ENCODE results near the gene SEZ6L2.
A peak's percentile ranks its signal among the peaks of the same experiment; 100 is the strongest.

SEZ6L2 gene

GRCh38 chr16:29909391-29909790 is 10.0 kb upstream of the SEZ6L2 start:
- TF ChIP-seq PBX3 (CRISPR knock-in tag; IDR thresholded peaks at IDR 0.05) (no peak), ZNF560 (tag by site-specific recombination; IDR thresholded peaks at IDR 0.05; ENCODE audit: borderline replicate concordance) (no peak), HOXC10 (CRISPR knock-in tag; IDR thresholded peaks at IDR 0.05) (no peak), ZNF837 (tag by site-specific recombination; IDR thresholded peaks at IDR 0.05) (no peak), GLIS2 (tag by site-specific recombination; IDR thresholded peaks at IDR 0.05) (no peak), GLIS1 (tag by site-specific recombination; IDR thresholded peaks at IDR 0.05) (no peak), KLF17 (tag by site-specific recombination; IDR thresholded peaks at IDR 0.05) (no peak), ZNF571 (tag by site-specific recombination; IDR thresholded peaks at IDR 0.05) (no peak), ZNF280C (tag by site-specific recombination; IDR thresholded peaks at IDR 0.05) (no peak), OVOL3 (tag by site-specific recombination; IDR thresholded peaks at IDR 0.05) (no peak), RBAK (tag by site-specific recombination; IDR thresholded peaks at IDR 0.05) (no peak)
- H3K9me3 ChIP-seq (ENCODE audit: control insufficient read depth, insufficient read depth, low read depth, low read length): no peaks in the 10 kb centered on the region
- H3K4me1 ChIP-seq (ENCODE audit: control insufficient read depth, insufficient read depth, low read length): no peaks in the 10 kb centered on the region
- H3K36me3 ChIP-seq (ENCODE audit: control insufficient read depth in 2 of 2, insufficient read depth in 1 of 2, low read length in 2 of 2): peaks cover 0 to 5% of the 10 kb centered on the region in 2 experiments; a peak in 2 of 3 replicates
- ChIA-PET CTCF (interaction anchor here (0.9 to 1.5 kb wide), 2 partner anchors 61 to 97 kb away, joined by 4 to 7 read pairs; no protein-coding TSS in a partner anchor), POLR2A (interaction anchor here (0.8 to 1.1 kb wide), 5 partner anchors 9 to 105 kb away, joined by 3 to 4 read pairs (median 3); partner anchors contain the start of genes ASPHD1 and SEZ6L2)
- H3K27ac ChIP-seq (ENCODE audit: extremely low read depth, low read depth, low read length): no peak overlapping the region
- H3K4me3 ChIP-seq (ENCODE audit: low read depth, low read length): no peak overlapping the region

GRCh38 chr16:29908719-29909220 is 9.4 kb upstream of the SEZ6L2 start:
- H3K36me3 ChIP-seq (ENCODE audit: control insufficient read depth in 2 of 2, insufficient read depth in 1 of 2, low read length in 2 of 2): peaks cover 0 to 2% of the 10 kb centered on the region in 2 experiments; a peak in 2 of 3 replicates
- ChIA-PET CTCF (interaction anchor here (0.7 to 1.5 kb wide), 3 partner anchors 60 to 114 kb away, joined by 4 to 7 read pairs (median 4); partner anchors contain the start of gene C16orf92), POLR2A (interaction anchor here (0.7 to 1.0 kb wide), 4 partner anchors 9 to 1418 kb away, joined by 3 to 7 read pairs (median 4); partner anchors contain the start of gene SEZ6L2)
- H3K4me3 ChIP-seq (ENCODE audit: low read depth, low read length): no peak overlapping the region
- H3K9me3 ChIP-seq (ENCODE audit: control insufficient read depth, insufficient read depth, low read depth, low read length): no peaks in the 10 kb centered on the region
- H3K4me1 ChIP-seq (ENCODE audit: control insufficient read depth, insufficient read depth, low read length): no peaks in the 10 kb centered on the region
- H3K27ac ChIP-seq (ENCODE audit: extremely low read depth, low read depth, low read length): no peak overlapping the region
- TF ChIP-seq ZNF23 (tag by site-specific recombination; IDR thresholded peaks at IDR 0.05; ENCODE audit: borderline replicate concordance): no peak
- TF ChIP-seq ZNF529 (tag by site-specific recombination; IDR thresholded peaks at IDR 0.05; ENCODE audit: insufficient replicate concordance): no peak
- TF ChIP-seq ZNF121 (tag by site-specific recombination; IDR thresholded peaks at IDR 0.05): peak; percentile 95
- TF ChIP-seq ZNF37A (tag by site-specific recombination; IDR thresholded peaks at IDR 0.05): no peak
- TF ChIP-seq MYNN (tag by site-specific recombination; IDR thresholded peaks at IDR 0.05; ENCODE audit: borderline replicate concordance): no peak
- no peak for TF ChIP-seq ZNF585B (tag by site-specific recombination; IDR thresholded peaks at IDR 0.05)
- TF ChIP-seq ZNF24 (tag by site-specific recombination; IDR thresholded peaks at IDR 0.05): peak; percentile 61; the same call in 1 of the 2 replicates
- TF ChIP-seq ZFHX2 (tag by site-specific recombination; conservative IDR thresholded peaks at IDR 0.05): no peak
- no peak for TF ChIP-seq PATZ1 (tag by site-specific recombination; IDR thresholded peaks at IDR 0.05)
- TF ChIP-seq ZNF600 (tag by site-specific recombination; IDR thresholded peaks at IDR 0.05): no peak
- TF ChIP-seq ZNF510 (tag by site-specific recombination; IDR thresholded peaks at IDR 0.05; ENCODE audit: insufficient replicate concordance): no peak
- TF ChIP-seq ZNF629 (tag by site-specific recombination; IDR thresholded peaks at IDR 0.05): no peak
